Calu3 (cell line): ENCODE results near the gene SDC1. TPM values are rescaled to one million over a fixed set of nuclear protein-coding genes. Genes with fewer than 3 reads are reported as not detected.

Source experiments
- BruUV-seq: library from RNA; stranded (reverse); fragments of 400-500 nt; replicated peaks from 2 replicates; lab custom pipeline; 2021; lab: Mats Ljungman, UMichigan
- CTCF ChIA-PET: fragments of 300-600 bp; sonication (Branson Sonifier 250); formaldehyde crosslinking; loops from one replicate; lab custom pipeline; 2022; ENCODE audit warnings: antibody characterized with exemption; lab: Charles Lee
- DNase-seq: peaks from one replicate; pipeline ENCODE4 v3.0.0; 2022
- H3K27ac Mint-ChIP-seq: one replicate; pipeline ENCODE4 v1.8.0; 2022; ENCODE audit warnings: mixed read lengths; ENCODE audit not compliant: unreplicated experiment
- H3K27me3 Mint-ChIP-seq: one replicate; pipeline ENCODE4 v1.8.0; 2022; ENCODE audit warnings: mixed read lengths; ENCODE audit not compliant: unreplicated experiment
- H3K36me3 Mint-ChIP-seq: one replicate; pipeline ENCODE4 v1.8.0; 2022; ENCODE audit warnings: mild to moderate bottlenecking, moderate library complexity, mixed read lengths; ENCODE audit not compliant: insufficient read depth, unreplicated experiment
- H3K4me1 Mint-ChIP-seq: one replicate; pipeline ENCODE4 v1.8.0; 2022; ENCODE audit warnings: mild to moderate bottlenecking, low read depth, mixed read lengths; ENCODE audit not compliant: unreplicated experiment
- H3K4me3 Mint-ChIP-seq: one replicate; pipeline ENCODE4 v1.8.0; 2022; ENCODE audit warnings: mild to moderate bottlenecking, low read depth, moderate library complexity, mixed read lengths; ENCODE audit not compliant: unreplicated experiment
- H3K9me3 Mint-ChIP-seq: one replicate; pipeline ENCODE4 v1.8.0; 2022; ENCODE audit warnings: low read depth, mixed read lengths; ENCODE audit not compliant: unreplicated experiment
- intact Hi-C: fragments of 100-400 bp; cut with micrococcal nuclease; formaldehyde crosslinking; loops from one replicate; pipeline ENCODE4 v1.10.0; 2022; ENCODE audit not compliant: unreplicated experiment
- total RNA-seq: library from RNA; stranded (reverse); gene quantifications from 2 replicates; pipeline ENCODE4 v1.2.3, GENCODE V29; 2022
- TF ChIP-seq, protein P1 (sequence below): fragments of 200-600 bp; IDR thresholded peaks from one replicate; pipeline ENCODE4 v1.8.0; 2022; ENCODE audit warnings: antibody characterized with exemption; ENCODE audit not compliant: unreplicated experiment

Gene SDC1
- total RNA-seq, 1 experiment from 2014 or later, result 118 TPM

DNA sequence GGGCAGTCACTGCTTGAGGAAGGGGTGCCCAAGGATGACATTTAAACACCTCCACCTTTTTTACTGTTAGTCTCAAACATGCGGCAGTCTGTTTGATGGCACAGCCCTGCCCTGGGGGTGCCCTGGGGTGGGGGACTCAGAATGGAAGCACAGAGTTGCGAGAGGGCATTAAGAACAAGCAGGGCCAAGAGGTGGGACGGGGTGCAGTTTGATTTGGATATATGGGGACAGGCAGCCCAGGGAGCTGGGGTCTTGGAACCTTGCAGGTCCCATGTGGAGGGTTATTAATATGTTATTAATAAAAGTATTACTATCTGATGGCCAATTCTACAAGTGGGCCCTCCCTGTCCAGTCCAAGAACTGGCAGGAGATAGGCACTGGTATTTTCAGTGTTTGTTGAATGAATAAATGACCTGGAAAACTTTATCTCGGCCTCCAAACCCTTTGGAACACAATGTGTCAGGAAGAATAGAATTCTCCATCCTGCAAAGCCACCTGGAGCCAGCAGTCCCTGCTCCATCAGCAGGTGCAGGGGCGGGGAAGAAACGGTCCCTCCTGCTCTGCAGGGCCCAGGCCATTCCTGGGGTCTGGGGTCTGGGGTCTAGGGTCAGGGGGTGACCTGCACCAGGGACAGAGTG, 25.2 kb downstream of the SDC1 start:
- Mint-ChIP-seq H3K9me3 (no peaks in the 10 kb centered on the region), H3K4me3 (no peak overlapping the region), H3K36me3 (peaks cover 37% of the 10 kb centered on the region), H3K27me3 (no peaks in the 10 kb centered on the region), H3K4me1 (peaks cover 43% of the 10 kb centered on the region), H3K27ac (no peak overlapping the region)
- intact Hi-C loops, result no loop called here
- BruUV-seq, result no TSS peak
- TF ChIP-seq, protein P1, sequence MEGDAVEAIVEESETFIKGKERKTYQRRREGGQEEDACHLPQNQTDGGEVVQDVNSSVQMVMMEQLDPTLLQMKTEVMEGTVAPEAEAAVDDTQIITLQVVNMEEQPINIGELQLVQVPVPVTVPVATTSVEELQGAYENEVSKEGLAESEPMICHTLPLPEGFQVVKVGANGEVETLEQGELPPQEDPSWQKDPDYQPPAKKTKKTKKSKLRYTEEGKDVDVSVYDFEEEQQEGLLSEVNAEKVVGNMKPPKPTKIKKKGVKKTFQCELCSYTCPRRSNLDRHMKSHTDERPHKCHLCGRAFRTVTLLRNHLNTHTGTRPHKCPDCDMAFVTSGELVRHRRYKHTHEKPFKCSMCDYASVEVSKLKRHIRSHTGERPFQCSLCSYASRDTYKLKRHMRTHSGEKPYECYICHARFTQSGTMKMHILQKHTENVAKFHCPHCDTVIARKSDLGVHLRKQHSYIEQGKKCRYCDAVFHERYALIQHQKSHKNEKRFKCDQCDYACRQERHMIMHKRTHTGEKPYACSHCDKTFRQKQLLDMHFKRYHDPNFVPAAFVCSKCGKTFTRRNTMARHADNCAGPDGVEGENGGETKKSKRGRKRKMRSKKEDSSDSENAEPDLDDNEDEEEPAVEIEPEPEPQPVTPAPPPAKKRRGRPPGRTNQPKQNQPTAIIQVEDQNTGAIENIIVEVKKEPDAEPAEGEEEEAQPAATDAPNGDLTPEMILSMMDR, result no peak
- CTCF ChIA-PET, result interaction anchor here (0.5 kb wide), 1 partner anchor 11 kb away, joined by 3 read pairs; no protein-coding TSS in a partner anchor
- no peak for DNase-seq

DNA sequence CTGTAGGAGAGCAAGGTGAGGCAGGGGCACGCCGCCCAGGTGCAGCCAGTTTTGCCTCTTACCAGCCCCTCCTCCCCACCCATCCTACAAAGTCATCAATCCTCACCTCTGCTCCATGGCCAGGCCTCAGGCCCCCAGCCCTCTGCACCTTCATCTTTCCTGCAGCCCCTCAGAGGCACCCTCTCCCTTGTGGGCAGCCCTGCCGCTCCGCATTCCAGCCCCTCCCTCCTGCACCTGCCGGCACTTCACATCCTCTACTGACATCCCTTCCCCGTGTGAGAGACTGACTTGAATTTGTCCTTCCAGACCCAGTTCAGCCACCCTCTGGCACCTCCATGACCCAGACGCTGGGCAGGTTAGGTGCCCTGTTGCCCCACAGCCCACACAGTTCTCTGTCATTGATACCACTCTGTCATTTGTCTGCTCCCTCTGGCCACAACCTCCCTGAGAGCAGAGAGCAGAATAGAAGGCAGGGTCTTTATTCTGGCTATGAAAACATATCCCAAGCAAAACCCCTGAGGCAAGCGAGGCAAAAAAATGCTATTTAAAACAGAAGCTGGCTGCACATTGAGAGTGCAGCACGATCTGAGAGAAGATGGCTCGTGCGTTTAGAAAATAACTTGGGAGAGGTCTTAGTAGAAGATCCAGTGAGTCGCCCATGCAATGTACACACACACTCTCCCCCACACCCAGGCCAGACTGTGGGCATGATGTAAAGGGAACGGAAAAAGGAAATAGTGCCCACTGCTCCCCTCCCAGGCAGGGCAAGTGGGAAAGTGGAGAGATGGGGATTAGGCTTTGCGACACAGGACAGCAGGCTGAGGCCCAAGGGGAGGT, 25.9 kb downstream of the SDC1 start:
- CTCF ChIA-PET, result no interaction called here
- TF ChIP-seq, protein P1, result no peak
- no peak for DNase-seq
- BruUV-seq, result no TSS peak
- H3K36me3 Mint-ChIP-seq, result peaks cover 33% of the 10 kb centered on the region
- peaks cover 43% of the 10 kb centered on the region for H3K4me1 Mint-ChIP-seq
- no peaks in the 10 kb centered on the region for H3K27me3 Mint-ChIP-seq
- intact Hi-C loops, result no loop called here
- no peak overlapping the region for H3K4me3 Mint-ChIP-seq
- no peak overlapping the region for H3K27ac Mint-ChIP-seq
- no peaks in the 10 kb centered on the region for H3K9me3 Mint-ChIP-seq

DNA sequence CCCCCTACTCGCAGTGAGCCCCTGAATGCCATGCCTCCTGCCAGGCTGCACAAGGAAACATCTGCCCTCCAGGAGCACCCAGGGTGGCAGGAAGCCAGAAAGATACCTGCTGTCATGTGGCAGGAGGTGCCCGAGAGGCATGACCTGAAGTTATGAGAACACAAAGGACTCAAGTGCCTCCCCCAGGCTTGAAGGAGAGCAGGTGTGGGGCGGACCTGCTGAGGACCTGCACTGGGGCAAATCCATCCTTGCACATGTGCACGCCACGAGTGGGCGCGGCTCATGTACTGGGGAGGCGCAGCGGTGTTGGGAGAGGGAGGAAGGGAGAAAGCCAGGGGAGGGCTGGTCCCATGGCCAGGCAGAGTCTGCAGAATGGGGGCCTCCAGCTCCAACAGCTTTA, 26.9 kb downstream of the SDC1 start:
- peak; percentile 42 for DNase-seq
- TF ChIP-seq, protein P1, result no peak

DNA sequence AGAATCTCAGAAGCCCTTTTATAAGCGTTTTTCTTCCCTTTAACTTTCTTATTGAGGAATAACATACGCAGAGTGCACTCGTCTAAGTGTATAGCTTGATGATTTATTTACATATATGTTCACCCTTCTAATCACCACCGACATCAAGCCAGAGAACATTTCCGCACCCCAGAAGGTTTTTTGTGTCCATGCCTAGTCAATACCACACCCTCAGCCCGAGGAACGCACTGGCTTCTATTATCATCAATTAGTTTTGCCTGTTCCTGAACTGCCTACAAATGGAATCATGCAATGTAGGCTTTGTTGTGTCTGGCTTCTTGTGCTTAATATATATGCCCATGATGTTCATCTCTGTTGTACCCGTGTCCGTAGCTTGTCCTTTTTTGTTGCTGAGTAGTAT, 27.7 kb downstream of the SDC1 start:
- BruUV-seq, result no TSS peak
- Mint-ChIP-seq H3K9me3 (no peaks in the 10 kb centered on the region), H3K4me1 (peaks cover 43% of the 10 kb centered on the region), H3K4me3 (no peak overlapping the region), H3K36me3 (peaks cover 25% of the 10 kb centered on the region), H3K27ac (no peak overlapping the region), H3K27me3 (no peaks in the 10 kb centered on the region)
- no peak for DNase-seq
- intact Hi-C loops, result no loop called here
- CTCF ChIA-PET, result interaction anchor here (1.4 kb wide), 1 partner anchor 28 kb away, joined by 5 read pairs; the partner anchor contains the start of gene SDC1
- TF ChIP-seq, protein P1, result no peak

More for the DNA sequence above, 26.9 kb downstream of the SDC1 start:
- BruUV-seq, result no TSS peak
- intact Hi-C loops, result no loop called here
- no peak overlapping the region for H3K27ac Mint-ChIP-seq
- CTCF ChIA-PET, result interaction anchor here (1.4 kb wide), 1 partner anchor 27 kb away, joined by 5 read pairs; the partner anchor contains the start of gene SDC1
- no peaks in the 10 kb centered on the region for H3K9me3 Mint-ChIP-seq
- H3K27me3 Mint-ChIP-seq, result no peaks in the 10 kb centered on the region
- peaks cover 31% of the 10 kb centered on the region for H3K36me3 Mint-ChIP-seq
- no peak overlapping the region for H3K4me3 Mint-ChIP-seq
- H3K4me1 Mint-ChIP-seq, result peaks cover 43% of the 10 kb centered on the region
